Esophagus muscularis mucosa (tissue), 4 donors: Measurements from ENCODE around the gene PTPRE. TPM values are rescaled to one million over a fixed set of nuclear protein-coding genes. Genes with fewer than 3 reads are reported as not detected.

ENCODE experiments used
- DNase-seq: peaks from one replicate; pipeline ENCODE4 v3.0.0-alpha.2; 2017; ENCODE audit errors: extremely low spot score
- H3K27ac ChIP-seq, 4 donors: fragments of 200-600 bp; sonication (generic); replicated peaks in 1 of 4; 1 replicate in 3 of 4; 2 replicates in 1 of 4; pipeline ENCODE4 v1.5.1; 2016 to 2019; ENCODE audit warnings: mild to moderate bottlenecking in 1 of 4
- H3K27me3 ChIP-seq, 4 donors: fragments of 200-600 bp; sonication (generic); one replicate each; pipeline versions ENCODE4 v1.5.1 to v1.6.0; 2016 to 2019
- H3K36me3 ChIP-seq, 4 donors: fragments of 200-600 bp; sonication (generic); one replicate each; pipeline ENCODE4 v1.5.1; 2016 to 2019
- H3K4me1 ChIP-seq, 4 donors: fragments of 200-600 bp; sonication (generic); one replicate each; pipeline ENCODE4 v1.5.1; 2016 to 2019
- H3K4me3 ChIP-seq, 4 donors: fragments of 200-600 bp; sonication (generic); 1 replicate in 2 of 4; 2 replicates in 2 of 4; pipeline ENCODE4 v1.5.1; 2016 to 2019; ENCODE audit warnings: mild to moderate bottlenecking in 4 of 4, moderate library complexity in 1 of 4
- H3K9me3 ChIP-seq, 4 donors: fragments of 200-600 bp; sonication (generic); 1 replicate in 3 of 4; 2 replicates in 1 of 4; pipeline ENCODE4 v1.5.1; 2016 to 2019
- CTCF ChIP-seq, 3 experiments: fragments of 200-600 bp in 2 of 3; fragments of 450-650 bp in 1 of 3; sonication (generic) in 2 of 3; IDR thresholded peaks; one replicate each; pipeline ENCODE4 v1.5.1; 2017 to 2019; ENCODE audit warnings: antibody characterized with exemption in 3 of 3, mild to moderate bottlenecking in 2 of 3, moderate library complexity in 1 of 3
- EP300 ChIP-seq: sonication (generic); formaldehyde crosslinking; IDR thresholded peaks from one replicate; pipeline ENCODE4 v1.6.1; 2017; ENCODE audit warnings: antibody characterized with exemption
- POLR2A ChIP-seq: fragments of 450-650 bp; IDR thresholded peaks from one replicate; pipeline ENCODE4 v1.6.1; 2017; ENCODE audit warnings: antibody characterized with exemption, moderate library complexity, mild to moderate bottlenecking, low read depth
- POLR2AphosphoS5 ChIP-seq, 2 donors: sonication (generic); formaldehyde crosslinking; IDR thresholded peaks; one replicate each; pipeline ENCODE4 v1.6.1; 2017; ENCODE audit warnings: antibody characterized with exemption in 2 of 2
- WGBS: methylation state at CpG from one replicate; pipeline ENCODE4 v1.1.5; 2018; 5-methylcytosine and 5-hydroxymethylcytosine counted together
- intact Hi-C: fragments of 100-400 bp; cut with DNase I; formaldehyde crosslinking; loops from one replicate; pipeline ENCODE4 v1.15.1; 2023
- total RNA-seq, 4 donors: library from RNA; depleted of rRNA; stranded (reverse); fragments of >200 nt; gene quantifications; one replicate each; pipeline versions ENCODE4 v1.1.0 to v1.2.1, GENCODE V29; 2016

Gene PTPRE
- total RNA-seq, 4 donors from 2014 or later, result 8.7 to 22.4 (median 13.3) TPM

GRCh38 chr10:127905848-127906261, 1.0 kb upstream of the PTPRE start:
- Histone ChIP-seq H3K36me3 (no peaks in the 10 kb centered on the region), H3K27ac (no peak overlapping the region), H3K4me3 (no peak overlapping the region), H3K9me3 (no peaks in the 10 kb centered on the region), H3K4me1 (peaks cover 14 to 27% (median 25%) of the 10 kb centered on the region in 4 donors), H3K27me3 (peaks cover 0 to 51% (median 0%) of the 10 kb centered on the region in 4 donors)
- WGBS, result 92% methylated on average over 10 of the region's 10 CpGs
- TF ChIP-seq POLR2AphosphoS5 (IDR thresholded peaks at IDR 0.05), result no peak
- no peak for TF ChIP-seq CTCF (IDR thresholded peaks at IDR 0.05)
- TF ChIP-seq POLR2A, result no peak
- no peak for TF ChIP-seq EP300
- intact Hi-C loops, result loop anchor here (2.0 to 10.0 kb wide), 2 partner anchors 105 to 169 kb away; no protein-coding TSS in a partner anchor
- DNase-seq, result no peak

- intact Hi-C loops, result loop anchor here (2.0 to 10.0 kb wide), 2 partner anchors 103 to 167 kb away; no protein-coding TSS in a partner anchor
- Histone ChIP-seq H3K4me3 (peak overlapping the region; percentile 64 to 75 (median 70)), H3K4me1 (peaks cover 14 to 27% (median 25%) of the 10 kb centered on the region in 4 donors), H3K27ac (peak overlapping the region; percentile 76 to 86 (median 83)), H3K27me3 (peaks cover 0 to 51% (median 0%) of the 10 kb centered on the region in 4 donors), H3K36me3 (no peaks in the 10 kb centered on the region), H3K9me3 (no peaks in the 10 kb centered on the region)
- DNase-seq, result peak; percentile 91
- no peak for TF ChIP-seq POLR2A
- no peak for TF ChIP-seq POLR2AphosphoS5 (IDR thresholded peaks at IDR 0.05)
- no peak for TF ChIP-seq EP300
- TF ChIP-seq CTCF (IDR thresholded peaks at IDR 0.05), result no peak
- 5% methylated on average over 7 of the region's 65 CpGs for WGBS
These were observed 655 bp downstream of the PTPRE start for GRCh38 chr10:127907411-127908105.

- 47% methylated on average over 8 of the region's 13 CpGs for WGBS
- H3K36me3 ChIP-seq, result no peaks in the 10 kb centered on the region
- peak overlapping the region; percentile 76 to 86 (median 83) for H3K27ac ChIP-seq
- intact Hi-C loops, result loop anchor here (10.0 kb wide), 1 partner anchor 166 kb away; no protein-coding TSS in a partner anchor
- no peaks in the 10 kb centered on the region for H3K9me3 ChIP-seq
- peaks cover 14 to 27% (median 25%) of the 10 kb centered on the region in 4 donors for H3K4me1 ChIP-seq
- peaks cover 0 to 51% (median 0%) of the 10 kb centered on the region in 4 donors for H3K27me3 ChIP-seq
- peak; percentile 79 for DNase-seq
- peak overlapping the region; percentile 64 to 75 (median 70) for H3K4me3 ChIP-seq
- TF ChIP-seq POLR2A (no peak), EP300 (peak; percentile 24), POLR2AphosphoS5 (IDR thresholded peaks at IDR 0.05) (no peak), CTCF (IDR thresholded peaks at IDR 0.05) (no peak)
These were observed 1.4 kb downstream of the PTPRE start for GRCh38 chr10:127908106-127908958.

GRCh38 chr10:127908959-127909267, 2.0 kb downstream of the PTPRE start:
- no peak for DNase-seq
- Histone ChIP-seq H3K4me3 (no peak overlapping the region), H3K4me1 (peaks cover 14 to 27% (median 25%) of the 10 kb centered on the region in 4 donors), H3K27ac (peak overlapping the region in 2 of 4 donors; percentile 19 to 45), H3K36me3 (no peaks in the 10 kb centered on the region), H3K9me3 (no peaks in the 10 kb centered on the region), H3K27me3 (peaks cover 0 to 51% (median 0%) of the 10 kb centered on the region in 4 donors)
- intact Hi-C loops, result loop anchor here (10.0 kb wide), 1 partner anchor 166 kb away; no protein-coding TSS in a partner anchor
- WGBS, result 82% methylated on average over 4 of the region's 8 CpGs
- TF ChIP-seq POLR2AphosphoS5 (IDR thresholded peaks at IDR 0.05) (no peak), POLR2A (no peak), CTCF (IDR thresholded peaks at IDR 0.05) (no peak), EP300 (no peak)
